ENCODE measurements around the gene CASTOR1.

Gene CASTOR1

DNA sequence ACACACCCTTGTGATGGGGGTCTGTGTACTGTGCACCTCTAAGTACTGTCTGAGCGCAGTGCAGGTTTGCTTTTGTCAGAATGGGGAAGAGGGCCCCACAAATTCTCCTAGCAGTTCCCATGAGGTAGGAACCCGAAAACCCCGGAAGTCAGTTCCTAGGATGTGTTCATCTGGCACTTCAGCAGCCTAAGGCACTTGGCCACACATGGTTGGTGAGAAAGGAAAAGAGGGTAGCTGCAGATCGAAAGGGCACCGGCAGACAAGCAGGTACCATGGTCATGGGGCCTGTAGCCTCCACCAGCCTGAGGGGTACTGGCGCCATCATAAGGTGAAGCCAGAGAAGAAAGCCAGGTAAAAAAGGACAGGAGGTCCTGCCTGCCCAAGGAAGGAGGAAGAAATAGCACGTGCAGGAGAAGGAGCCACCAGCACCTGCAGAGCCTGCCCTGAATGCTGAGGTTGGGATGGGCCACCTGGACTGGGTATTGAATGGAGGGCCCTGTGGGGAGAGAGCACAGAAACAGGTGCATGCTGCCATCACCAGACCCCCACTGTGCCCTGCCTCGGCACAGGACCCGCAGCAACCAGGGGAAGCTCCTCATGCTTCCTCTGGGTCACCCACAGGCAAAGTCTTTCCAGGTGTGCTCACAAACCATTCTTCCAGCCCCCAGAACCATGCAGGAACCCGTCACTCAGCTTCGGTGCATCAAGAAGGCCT is 8.1 kb upstream of the CASTOR1 start:
- DNase-seq, result no peak

DNA sequence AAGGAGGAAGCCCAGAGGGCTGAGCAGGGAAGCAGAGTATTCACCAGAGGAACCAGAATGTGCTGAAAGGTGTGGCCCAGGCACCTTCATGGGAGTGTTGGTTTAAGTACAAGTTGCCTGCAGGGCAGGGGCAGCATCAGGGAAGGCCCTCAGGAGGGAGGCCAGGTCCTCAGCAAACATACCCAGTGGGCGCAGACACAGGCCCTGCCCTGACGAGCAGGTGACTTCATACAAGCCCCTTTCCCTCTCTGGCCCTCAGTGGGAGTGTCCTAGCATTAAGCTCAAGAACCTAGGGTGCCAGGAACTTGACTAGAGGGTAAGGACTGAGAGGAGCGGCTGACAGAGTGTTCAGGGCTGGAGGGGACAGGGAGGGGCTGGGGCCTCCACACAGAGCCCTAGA is 7.5 kb upstream of the CASTOR1 start:
- DNase-seq, result no peak

GRCh38 chr22:30296324-30296723 is 7.0 kb upstream of the CASTOR1 start:
- no peak for DNase-seq

DNA sequence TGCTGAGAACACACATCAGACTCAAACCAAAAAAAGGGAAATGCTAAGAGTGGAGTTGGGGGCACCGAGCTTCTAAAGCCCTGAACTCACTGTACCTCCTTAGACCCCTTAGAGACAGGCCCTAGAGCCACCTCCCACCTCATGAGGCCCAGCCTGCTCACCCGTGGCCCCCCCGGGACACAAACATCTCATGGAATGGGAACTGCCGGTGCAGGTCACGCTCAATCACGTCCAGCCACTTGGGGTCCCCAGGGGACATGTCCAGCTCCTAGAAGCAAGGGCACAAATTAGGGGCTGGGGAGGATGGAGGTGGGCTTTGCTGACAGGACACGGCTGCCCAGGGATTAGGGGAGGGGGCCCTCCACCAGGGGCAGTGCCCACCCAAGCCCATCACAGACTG is 6.3 kb upstream of the CASTOR1 start:
- DNase-seq, result no peak

DNA sequence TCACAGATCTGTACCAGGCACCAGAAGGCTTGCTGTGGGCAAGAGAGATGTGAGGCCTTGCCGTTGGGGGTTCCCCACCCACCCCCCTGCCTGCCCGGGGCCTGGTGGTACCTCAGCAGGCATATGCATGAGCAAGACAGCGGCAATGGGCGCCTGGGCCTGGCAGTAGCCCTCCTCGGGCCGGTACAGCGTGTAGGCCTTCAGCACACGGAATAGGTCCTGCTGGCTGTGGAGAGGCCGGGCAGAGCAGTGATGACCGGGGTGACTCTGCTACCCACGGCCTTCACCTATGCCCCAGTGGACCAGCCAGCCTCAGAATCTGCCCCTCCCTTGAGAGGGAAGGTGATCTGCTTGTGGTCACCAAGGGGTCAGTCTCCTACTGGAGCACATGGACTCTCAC is 5.5 kb upstream of the CASTOR1 start:
- no peak for DNase-seq

DNA sequence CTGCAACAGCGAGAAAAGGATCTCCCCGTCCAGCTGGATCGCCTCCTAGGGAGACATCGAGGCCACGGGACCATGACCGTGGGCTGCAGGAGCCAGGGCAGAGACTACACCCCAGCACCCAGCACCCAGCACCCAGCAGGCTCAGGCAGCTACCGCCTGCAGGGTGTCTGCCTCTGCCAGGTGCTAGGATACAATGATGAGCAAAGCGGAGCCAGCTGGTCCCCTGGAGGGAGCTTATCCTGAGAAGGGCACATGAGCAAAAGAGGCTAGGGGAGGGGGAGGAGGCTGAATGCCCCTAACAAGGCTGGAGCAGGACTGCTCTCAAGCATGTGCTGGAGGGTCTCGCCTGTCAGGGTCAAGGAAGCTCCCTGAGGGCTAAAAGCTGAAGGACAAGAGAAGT is 4.8 kb upstream of the CASTOR1 start:
- no peak for DNase-seq

DNA sequence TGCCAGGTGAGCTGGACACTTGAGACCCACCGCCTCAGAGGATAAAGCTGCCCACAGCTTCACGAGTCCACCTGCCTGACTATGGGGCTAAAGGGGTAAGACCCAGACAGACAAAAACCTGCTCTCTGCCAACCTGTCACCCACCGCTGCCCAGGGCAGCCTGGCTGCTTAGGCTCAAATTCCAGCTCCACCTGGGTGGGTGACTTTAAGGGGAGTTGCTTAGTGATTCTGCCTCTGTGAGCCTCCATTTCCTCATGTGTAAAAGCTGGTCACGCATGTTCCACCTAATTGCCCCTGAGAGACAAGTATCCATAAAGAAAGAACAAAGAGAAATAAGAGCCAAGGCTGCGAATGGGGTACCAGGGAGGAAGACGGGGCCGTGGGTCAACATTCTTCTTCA is 3.7 kb upstream of the CASTOR1 start:
- DNase-seq, result no peak

GRCh38 chr22:30292069-30292970 is 3.0 kb upstream of the CASTOR1 start:
- DNase-seq, result no peak

- peak; percentile 73 for DNase-seq
These were observed 2.0 kb upstream of the CASTOR1 start for GRCh38 chr22:30291058-30291892.

DNA sequence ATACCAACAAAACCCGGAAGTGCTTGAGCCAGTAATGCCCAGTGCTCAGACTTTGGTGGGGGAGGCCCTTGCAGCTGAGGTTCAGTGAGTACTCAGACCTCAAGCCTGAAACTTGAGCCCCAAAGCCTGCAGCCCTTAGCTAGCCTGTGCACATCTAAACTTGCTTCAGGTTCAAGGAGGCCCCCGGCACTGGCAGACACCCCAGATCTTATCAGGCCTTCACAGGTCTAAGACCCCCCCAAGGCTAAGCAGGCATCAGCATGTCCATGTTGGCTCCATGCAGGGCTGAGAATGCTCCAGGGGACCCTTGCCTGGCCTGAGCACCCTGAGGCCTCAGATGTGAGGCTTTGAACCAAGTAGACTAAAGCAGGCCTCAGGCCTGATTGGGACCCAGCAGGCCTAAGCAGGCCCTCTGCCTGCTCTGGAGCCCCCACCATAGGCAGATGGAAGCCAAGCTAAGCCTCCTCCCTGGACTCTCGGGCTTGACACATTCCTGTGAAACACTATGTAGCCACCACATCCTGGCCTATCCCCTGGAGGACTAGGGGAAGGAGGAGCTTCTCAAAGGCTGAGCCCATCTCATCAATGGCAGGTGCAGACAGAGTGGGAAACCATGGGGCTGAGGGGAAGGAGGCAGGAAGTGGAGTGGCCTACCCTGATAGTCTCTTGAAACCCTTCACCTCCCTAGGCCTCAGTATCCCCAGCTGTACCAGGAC is 1.2 kb upstream of the CASTOR1 start:
- peak; percentile 73 for DNase-seq

DNA sequence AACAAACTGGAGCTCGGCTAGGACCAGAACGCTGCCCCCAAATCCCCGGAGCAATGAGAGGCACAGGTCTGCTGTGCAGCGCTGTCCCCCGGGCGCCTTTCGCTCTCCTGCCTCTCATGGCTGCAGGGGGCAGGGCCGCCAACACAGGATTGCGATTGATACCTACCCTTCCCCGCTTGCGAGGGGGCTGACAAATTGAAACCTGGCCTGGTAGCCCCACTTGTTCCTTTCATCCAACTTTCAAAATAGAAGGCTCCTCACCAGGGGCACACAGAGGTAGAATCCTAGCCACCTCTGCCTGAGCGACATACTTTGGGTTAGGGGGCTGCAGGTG is 642 bp upstream of the CASTOR1 start:
- no peak for DNase-seq

GRCh38 chr22:30288419-30289140 is 725 bp downstream of the CASTOR1 start:
- DNase-seq, result no peak

GRCh38 chr22:30287648-30288418 is 1.5 kb downstream of the CASTOR1 start:
- peak; percentile 38 for DNase-seq

DNA sequence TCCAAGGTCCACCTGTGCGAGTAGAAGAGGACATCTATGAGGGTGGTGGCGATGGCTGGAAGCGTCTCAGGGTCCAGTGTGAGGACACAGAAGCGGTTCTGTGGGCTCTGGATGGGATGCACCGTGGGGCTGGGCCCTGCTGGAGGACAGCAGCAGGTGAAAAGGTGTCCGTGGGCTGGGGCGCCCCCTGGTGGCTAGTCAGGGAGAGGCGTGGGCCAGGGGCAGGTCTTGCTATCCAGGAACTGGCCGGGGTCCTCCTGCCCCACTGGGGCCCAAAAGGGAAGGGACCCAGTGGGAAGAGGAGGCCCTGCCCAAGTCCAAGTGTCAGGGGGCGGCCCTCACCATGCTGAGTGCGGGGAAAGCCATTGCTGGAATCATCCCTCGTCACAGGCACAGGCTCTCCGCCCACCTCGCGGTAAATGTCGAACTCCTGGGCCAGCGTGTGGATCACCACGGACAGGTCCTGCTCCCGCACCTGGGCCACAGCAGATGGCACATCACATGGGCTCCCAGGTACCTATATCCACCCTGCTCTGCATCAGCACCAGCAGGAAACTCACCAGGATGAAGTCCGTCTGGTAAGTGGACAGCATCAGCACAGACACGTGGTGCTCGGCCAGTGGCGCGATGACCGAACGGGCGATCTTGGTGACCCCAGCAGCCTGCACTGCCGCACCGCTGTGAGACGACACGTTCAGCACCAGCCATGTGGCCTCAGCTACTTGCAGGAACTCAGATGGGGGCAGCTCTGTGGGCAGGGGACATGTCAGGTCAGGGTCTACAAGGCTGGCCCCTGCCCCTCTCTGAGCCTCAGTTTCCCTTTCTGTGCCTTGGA is 2.3 kb downstream of the CASTOR1 start:
- no peak for DNase-seq

- no peak for DNase-seq
These were observed 3.0 kb downstream of the CASTOR1 start for GRCh38 chr22:30286331-30286730.

DNA sequence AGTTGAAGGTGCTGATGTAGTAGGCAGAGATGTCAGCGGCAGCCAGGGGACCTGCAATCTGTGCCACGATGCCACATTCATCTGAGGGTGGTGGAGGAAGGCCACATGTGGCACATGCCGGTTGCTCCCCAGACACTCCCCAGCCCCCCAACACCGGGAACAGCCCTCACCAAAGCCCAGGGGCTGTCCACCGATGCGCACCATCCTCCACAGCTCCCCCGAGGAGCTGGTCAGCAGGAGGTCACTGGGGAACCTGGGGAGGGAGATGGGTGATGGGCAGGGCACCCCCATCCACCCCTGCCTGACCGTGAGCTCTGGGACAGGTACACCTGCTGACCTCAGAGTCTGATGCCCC is 3.5 kb downstream of the CASTOR1 start:
- DNase-seq, result no peak

- DNase-seq, result no peak
These were observed 4.0 kb downstream of the CASTOR1 start for GRCh38 chr22:30285176-30285845.

GRCh38 chr22:30284666-30285065 is 4.6 kb downstream of the CASTOR1 start:
- no peak for DNase-seq

- no peak for DNase-seq
These were observed 5.1 kb downstream of the CASTOR1 start for GRCh38 chr22:30284172-30284571.

- no peak for DNase-seq
These were observed 6.0 kb downstream of the CASTOR1 start for GRCh38 chr22:30283342-30283741.

Measured in NCI-H2029 treated with DMSO at 0.1 percent for 48 hours (cell line).